GM19035 (cell line): Measurements from ENCODE around the gene ATAD3A.
"Not testable (repeated sequence)": the region's sequence is repeated elsewhere in the genome, so short reads cannot be mapped to it uniquely, and the experiment has no call there.

Experiments
- ATAC-seq: cut with Tn5 transposase; IDR thresholded peaks from one replicate; pipeline ENCODE4 v1.9.1; 2021; ENCODE audit not compliant: unreplicated experiment

Gene ATAD3A

DNA sequence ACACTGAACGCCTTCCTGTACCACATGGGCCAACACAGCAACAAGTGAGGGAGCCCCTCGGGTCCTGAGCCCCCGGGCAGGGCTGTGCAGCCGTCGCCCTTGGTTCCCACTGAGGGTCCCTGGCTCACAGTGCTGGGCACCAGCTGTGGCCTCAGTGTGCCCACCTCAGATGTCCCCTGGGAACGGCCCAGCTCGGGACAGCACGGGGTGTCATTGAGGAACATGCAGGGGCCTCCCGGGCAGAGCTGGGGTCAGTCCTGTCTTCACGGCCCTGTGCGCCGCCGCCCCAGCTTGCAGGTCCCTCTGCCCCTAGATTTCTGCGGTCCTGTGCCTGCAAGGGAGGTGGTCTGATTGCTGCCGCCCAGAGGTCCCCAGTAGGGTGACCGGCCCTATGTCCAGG is 22.7 kb upstream of the ATAD3A start:
- ATAC-seq: no peak

DNA sequence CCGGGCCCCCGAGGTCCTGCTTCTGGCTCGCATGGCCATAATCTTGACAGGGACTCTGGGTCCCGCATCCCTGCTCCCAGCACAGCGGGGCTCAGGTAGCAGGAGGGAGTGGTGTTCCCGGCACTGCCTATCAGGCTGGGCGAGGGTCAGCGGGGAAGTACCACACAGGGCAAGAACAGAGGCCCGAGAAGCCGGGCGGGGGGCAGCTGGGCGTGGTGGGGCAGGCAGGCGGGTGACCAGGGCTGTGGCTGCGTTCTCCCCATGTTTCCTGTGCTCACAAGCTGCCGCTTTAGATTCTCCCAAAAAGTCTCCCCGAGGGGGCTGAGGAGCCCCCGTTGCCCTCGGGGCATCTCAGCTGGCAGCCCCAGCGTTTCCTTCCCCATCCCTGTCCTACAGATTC is 22.1 kb upstream of the ATAD3A start:
- no peak for ATAC-seq

DNA sequence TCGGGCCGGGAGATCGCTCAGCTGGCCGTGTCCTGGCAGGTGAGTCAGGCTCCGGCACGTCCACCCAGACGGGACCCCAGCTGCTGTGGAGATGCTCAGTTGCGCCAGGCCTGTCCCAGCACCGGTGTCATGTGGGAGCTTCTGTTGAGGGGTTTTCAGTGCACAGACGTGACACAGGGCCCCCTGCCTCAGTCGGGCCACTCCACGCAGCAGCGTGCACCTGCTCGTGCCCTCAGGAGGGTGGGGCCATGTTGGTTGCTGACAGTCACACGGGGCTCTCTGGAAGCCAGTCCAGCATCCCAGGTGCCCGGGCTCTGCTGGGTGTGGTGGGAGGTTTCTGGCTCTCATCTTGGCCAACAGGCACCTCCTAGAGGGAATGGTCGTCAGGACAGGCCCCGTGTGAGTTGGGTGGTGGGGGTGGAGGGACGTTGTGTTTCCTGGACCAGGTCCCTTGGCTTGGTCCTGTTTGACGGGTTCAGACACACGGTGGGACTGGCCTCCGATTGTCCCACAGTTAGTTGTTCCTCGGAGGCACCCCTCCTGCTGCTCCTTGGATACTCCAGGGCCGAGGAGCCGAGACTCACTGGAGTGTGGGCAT is 21.2 kb upstream of the ATAD3A start:
- ATAC-seq: no peak

GRCh38 chr1:1491601-1492000 is 20.4 kb upstream of the ATAD3A start:
- no peak for ATAC-seq

DNA sequence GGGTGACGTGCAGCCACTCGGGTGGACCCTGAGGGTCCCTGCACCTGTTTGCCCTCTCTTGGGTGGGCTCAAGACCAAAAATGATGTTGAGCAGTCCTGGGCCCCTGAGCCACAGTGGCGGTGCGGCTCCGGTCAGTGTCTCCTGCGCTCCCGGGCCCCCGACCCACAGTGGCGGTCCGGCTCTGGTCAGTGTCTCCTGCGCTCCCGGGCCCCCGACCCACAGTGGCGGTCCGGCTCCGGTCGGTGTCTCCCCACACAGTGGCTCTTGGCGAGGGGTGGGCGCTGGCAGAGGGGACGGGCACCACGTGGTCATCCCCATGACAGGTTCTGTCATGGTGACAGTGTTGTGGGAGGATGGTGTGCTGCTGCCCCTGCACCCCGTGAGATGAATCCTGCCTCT is 17.7 kb upstream of the ATAD3A start:
- not testable (repeated sequence) for ATAC-seq

DNA sequence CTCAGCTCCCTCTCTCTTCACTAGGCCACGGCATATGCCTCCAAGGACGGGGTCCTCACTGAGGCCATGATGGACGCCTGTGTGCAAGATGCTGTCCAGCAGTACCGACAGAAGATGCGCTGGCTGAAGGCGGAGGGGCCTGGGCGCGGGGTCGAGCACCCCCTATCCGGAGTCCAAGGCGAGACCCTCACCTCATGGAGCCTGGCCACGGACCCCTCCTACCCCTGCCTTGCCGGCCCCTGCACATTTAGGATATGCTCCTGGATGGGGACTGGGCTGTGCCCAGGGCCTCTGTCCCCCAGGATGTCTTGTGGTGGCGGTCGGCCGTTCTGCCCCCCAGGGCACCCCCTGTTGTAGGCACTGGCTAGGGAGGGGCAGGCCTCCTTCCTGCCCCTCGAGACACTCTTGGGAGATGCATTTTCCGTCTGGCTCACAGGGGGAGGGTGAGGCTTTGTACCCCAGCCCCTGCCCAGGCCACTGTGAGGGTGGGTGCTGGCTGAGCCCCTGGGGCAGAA is 16.4 kb upstream of the ATAD3A start:
- ATAC-seq: not testable (repeated sequence)

- not testable (repeated sequence) for ATAC-seq
Observed at GRCh38 chr1:1504777-1505365, 7.1 kb upstream of the ATAD3A start.

- peak; percentile 65 for ATAC-seq
Observed at GRCh38 chr1:1505366-1505798, 6.6 kb upstream of the ATAD3A start.

GRCh38 chr1:1505801-1506200 is 6.2 kb upstream of the ATAD3A start:
- ATAC-seq: not testable (repeated sequence)

DNA sequence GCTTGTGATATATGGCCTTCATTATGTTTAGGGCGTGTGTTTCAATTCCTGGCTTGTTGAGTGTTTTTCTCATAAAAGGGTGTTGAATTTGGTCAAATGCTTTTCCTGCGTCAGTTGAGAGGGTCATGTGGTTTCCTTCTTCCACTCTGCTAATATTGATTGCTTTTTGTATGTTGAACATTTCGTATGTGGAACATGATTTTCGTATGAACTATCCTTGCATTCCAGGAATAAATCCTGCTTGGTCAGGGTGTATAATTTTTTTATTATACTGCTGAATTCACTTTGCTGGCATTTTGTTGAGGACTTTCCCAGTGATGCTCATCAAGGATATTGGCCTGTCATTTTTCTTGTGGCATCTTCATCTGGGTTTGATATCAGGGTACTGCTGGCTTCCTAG is 4.7 kb upstream of the ATAD3A start:
- ATAC-seq: no peak

- ATAC-seq: not testable (repeated sequence)
Observed at GRCh38 chr1:1508775-1509464, 3.0 kb upstream of the ATAD3A start.

DNA sequence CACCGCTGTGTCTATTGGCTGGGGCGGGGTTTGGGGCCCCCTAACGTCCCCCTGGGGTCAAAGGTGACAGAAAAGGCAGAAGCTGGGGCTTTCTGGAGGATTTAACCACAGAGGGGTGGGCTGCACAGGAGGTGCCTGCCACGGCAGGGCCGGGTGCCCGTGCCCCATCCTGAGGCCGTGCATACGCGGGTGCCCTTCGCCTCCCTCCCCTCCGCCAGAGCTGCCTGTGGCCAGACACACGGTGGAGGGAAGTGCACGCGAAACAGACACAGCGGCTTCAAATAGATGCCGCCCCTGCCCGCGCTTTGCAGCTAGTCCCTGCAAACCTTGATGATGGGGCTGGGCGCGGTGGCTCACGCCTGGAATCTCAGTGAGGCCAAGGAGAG is 2.5 kb upstream of the ATAD3A start:
- ATAC-seq: not testable (repeated sequence)

GRCh38 chr1:1510912-1511532 is 940 bp upstream of the ATAD3A start:
- ATAC-seq: no peak

GRCh38 chr1:1512425-1512824 is 463 bp downstream of the ATAD3A start:
- ATAC-seq: peak; percentile 14

- ATAC-seq: not testable (repeated sequence)
Observed at GRCh38 chr1:1513675-1514074, 1.7 kb downstream of the ATAD3A start.

- ATAC-seq: not testable (repeated sequence)
Observed at GRCh38 chr1:1514376-1514775, 2.4 kb downstream of the ATAD3A start.

- not testable (repeated sequence) for ATAC-seq
Observed at GRCh38 chr1:1516923-1517322, 5.0 kb downstream of the ATAD3A start.

DNA sequence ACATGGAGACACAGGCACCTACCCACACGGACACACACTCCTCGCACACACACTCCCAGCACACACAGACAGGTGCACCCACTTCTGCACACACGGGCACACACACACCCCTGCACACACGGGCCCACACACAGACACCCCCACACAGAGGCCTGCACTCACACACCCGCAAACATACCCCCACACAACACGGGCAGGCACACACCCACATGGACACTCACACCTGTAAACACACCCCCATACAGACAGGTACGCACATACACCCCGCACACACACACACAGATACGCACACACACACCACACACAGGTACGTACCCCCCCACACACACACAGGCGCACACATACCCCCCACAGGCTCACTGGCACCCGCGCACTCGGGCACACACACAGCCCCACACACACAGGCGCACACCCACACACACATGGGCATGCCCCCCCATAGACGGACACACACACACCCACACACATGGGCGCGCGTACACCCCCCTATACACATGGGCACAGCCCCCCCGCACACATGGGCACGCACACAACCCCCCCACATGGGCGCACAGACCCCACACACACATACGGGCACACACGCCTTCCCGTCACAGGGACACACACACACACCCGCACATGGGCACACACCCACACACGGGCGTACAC is 6.1 kb downstream of the ATAD3A start:
- no peak for ATAC-seq

GRCh38 chr1:1518621-1519007 is 6.7 kb downstream of the ATAD3A start:
- ATAC-seq: not testable (repeated sequence)

DNA sequence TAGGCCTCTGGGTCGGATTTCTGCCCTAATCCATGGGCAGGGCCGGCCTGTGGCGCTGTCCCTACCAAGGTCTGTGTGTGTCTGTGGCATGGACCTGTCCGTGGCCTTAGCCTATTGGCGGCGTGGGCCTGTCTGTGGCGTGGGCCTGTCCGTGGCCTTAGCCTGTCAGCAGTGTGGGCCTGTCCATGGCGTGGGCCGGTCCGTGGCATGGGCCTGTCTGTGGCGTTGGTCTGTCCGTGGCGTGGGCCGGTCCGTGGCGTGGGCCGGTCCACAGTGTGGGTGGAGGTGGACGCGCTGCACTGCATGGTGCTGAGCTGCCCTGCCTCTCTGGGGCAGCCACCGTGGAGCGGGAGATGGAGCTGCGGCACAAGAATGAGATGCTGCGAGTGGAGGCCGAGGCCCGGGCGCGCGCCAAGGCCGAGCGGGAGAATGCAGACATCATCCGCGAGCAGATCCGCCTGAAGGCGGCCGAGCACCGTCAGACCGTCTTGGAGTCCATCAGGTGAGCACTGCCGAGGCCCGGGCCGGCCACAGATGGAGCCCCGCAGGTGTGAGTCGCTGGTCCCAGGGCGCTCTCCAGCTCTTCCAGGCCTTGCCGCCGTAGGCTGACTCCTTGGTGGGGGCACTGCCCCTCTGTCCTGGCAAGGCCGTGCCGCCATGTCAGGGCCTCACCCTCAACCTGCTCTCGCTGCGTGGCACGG is 8.0 kb downstream of the ATAD3A start:
- not testable (repeated sequence) for ATAC-seq

GRCh38 chr1:1521331-1521730 is 9.4 kb downstream of the ATAD3A start:
- no peak for ATAC-seq
